SK-N-DZ (cell line): ENCODE data around the gene PTTG1.

Experiments
- DNase-seq: peaks from one replicate; pipeline ENCODE4 v3.0.0-alpha.2; 2015; ENCODE audit warnings: low spot score
- small RNA-seq, 2 experiments: library from RNA; depleted of rRNA; stranded (forward); fragments of <200 nt; gene quantifications; one replicate each; pipeline ENCODE3, GENCODE V24; 2014

The PTTG1 gene

GRCh38 chr5:160471761-160472160 lies 50.1 kb downstream of the PTTG1 start:
- no peak for DNase-seq

GRCh38 chr5:160472482-160472881 lies 50.8 kb downstream of the PTTG1 start:
- no peak for DNase-seq

- no peak for DNase-seq
Observed at GRCh38 chr5:160473681-160474080, 52.0 kb downstream of the PTTG1 start.

- DNase-seq = no peak
Observed at GRCh38 chr5:160474084-160474483, 52.4 kb downstream of the PTTG1 start.

- DNase-seq = no peak
Observed at GRCh38 chr5:160475864-160476438, 54.3 kb downstream of the PTTG1 start.

GRCh38 chr5:160477266-160477970 lies 55.8 kb downstream of the PTTG1 start:
- no peak for DNase-seq

GRCh38 chr5:160478163-160478562 lies 56.5 kb downstream of the PTTG1 start:
- DNase-seq = no peak

Small RNA genes within 50 kb of the gene (small RNA-seq; reads per million reads assigned to genes)
- 0 reads per million in 2 experiments for gene MIR3142
